Muscle of leg (tissue), 16 donors: ENCODE data around the gene TBC1D22A. TPM values are rescaled to one million over a fixed set of nuclear protein-coding genes. Genes with fewer than 3 reads are reported as not detected.

Experiments used
- DNase-seq: peaks from one replicate; pipeline ENCODE4 v3.0.0; 2013
- H3K27ac ChIP-seq: one replicate; pipeline ENCODE4 v1.5.1; 2013; ENCODE audit warnings: mild to moderate bottlenecking, low read length, control low read depth
- H3K27me3 ChIP-seq: one replicate; pipeline ENCODE4 v1.6.1; 2013; ENCODE audit warnings: low read length; ENCODE audit not compliant: control insufficient read depth, insufficient read depth
- H3K36me3 ChIP-seq: one replicate; pipeline ENCODE4 v1.6.1; 2013; ENCODE audit warnings: low read length; ENCODE audit not compliant: control insufficient read depth, insufficient read depth
- H3K4me1 ChIP-seq: one replicate; pipeline ENCODE4 v1.6.1; 2013; ENCODE audit warnings: low read length; ENCODE audit not compliant: control insufficient read depth, insufficient read depth
- H3K4me3 ChIP-seq: one replicate; pipeline ENCODE4 v1.5.1; 2013; ENCODE audit warnings: low read length, control low read depth
- H3K9me3 ChIP-seq: replicated peaks from 2 replicates; pipeline ENCODE4 v1.6.1; 2013; ENCODE audit warnings: low read depth, low read length; ENCODE audit not compliant: control insufficient read depth
- WGBS: methylation state at CpG from one replicate; pipeline ENCODE4 v1.1.5; 2013; ENCODE audit warnings: missing lambda C conversion rate; ENCODE audit not compliant: insufficient coverage; 5-methylcytosine and 5-hydroxymethylcytosine counted together
- long read RNA-seq, 11 donors: transcript quantifications; one replicate each; lab custom pipeline, GENCODE V29; 2026
- polyA plus RNA-seq, 8 donors: library from polyadenylated mRNA; unstranded; fragments of 120-200 nt; gene quantifications; one replicate each; pipeline versions ENCODE4 v1.2.1 to v1.2.3, GENCODE V29; 2013; ENCODE audit warnings: inconsistent platforms in 1 of 8, low replicate concordance in 1 of 8; ENCODE audit not compliant: insufficient read length in 8 of 8, insufficient read depth in 1 of 8
- total RNA-seq: library from RNA; stranded (reverse); fragments of 120-200 nt; gene quantifications from one replicate; pipeline ENCODE4 v1.2.4, GENCODE V29; 2013

Gene TBC1D22A, protein sequence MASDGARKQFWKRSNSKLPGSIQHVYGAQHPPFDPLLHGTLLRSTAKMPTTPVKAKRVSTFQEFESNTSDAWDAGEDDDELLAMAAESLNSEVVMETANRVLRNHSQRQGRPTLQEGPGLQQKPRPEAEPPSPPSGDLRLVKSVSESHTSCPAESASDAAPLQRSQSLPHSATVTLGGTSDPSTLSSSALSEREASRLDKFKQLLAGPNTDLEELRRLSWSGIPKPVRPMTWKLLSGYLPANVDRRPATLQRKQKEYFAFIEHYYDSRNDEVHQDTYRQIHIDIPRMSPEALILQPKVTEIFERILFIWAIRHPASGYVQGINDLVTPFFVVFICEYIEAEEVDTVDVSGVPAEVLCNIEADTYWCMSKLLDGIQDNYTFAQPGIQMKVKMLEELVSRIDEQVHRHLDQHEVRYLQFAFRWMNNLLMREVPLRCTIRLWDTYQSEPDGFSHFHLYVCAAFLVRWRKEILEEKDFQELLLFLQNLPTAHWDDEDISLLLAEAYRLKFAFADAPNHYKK
- total RNA-seq (8.0 TPM), polyA plus RNA-seq (10 to 100 TPM; 13.0 to 16.9 (median 15.7) TPM)
- long read RNA-seq, donor 1: 0 reads
- long read RNA-seq, donor 2: 0 reads
- long read RNA-seq, donor 3, partial matches to known transcripts: 0 of 2 reads
- long read RNA-seq, donor 3, other reads (novel, unspliced or antisense): 0 of 2 reads
- long read RNA-seq, donor 4, partial matches to known transcripts: 0 of 1 reads
- long read RNA-seq, donor 4, other reads (novel, unspliced or antisense): 0 of 1 reads
- long read RNA-seq, donor 5, transcript TBC1D22A-201 (13 exons, 3,787 nt): major isoform, 8 of 9 reads
- long read RNA-seq, donor 5, partial matches to known transcripts: 0 of 9 reads
- long read RNA-seq, donor 5, other reads (novel, unspliced or antisense): 0 of 9 reads
- long read RNA-seq, donor 6, partial matches to known transcripts: 0 of 6 reads
- long read RNA-seq, donor 6, other reads (novel, unspliced or antisense): 0 of 6 reads
- long read RNA-seq, donor 7, partial matches to known transcripts: 0 of 1 reads
- long read RNA-seq, donor 7, other reads (novel, unspliced or antisense): 0 of 1 reads
- long read RNA-seq, donor 8, partial matches to known transcripts: 0 of 1 reads
- long read RNA-seq, donor 8, other reads (novel, unspliced or antisense): 0 of 1 reads
- long read RNA-seq, donor 9, partial matches to known transcripts: 0 of 2 reads
- long read RNA-seq, donor 9, other reads (novel, unspliced or antisense): 0 of 2 reads
- long read RNA-seq, donor 10, partial matches to known transcripts: 0 of 7 reads
- long read RNA-seq, donor 10, other reads (novel, unspliced or antisense): 5 of 7 reads
- long read RNA-seq, donor 11: 0 reads

DNA sequence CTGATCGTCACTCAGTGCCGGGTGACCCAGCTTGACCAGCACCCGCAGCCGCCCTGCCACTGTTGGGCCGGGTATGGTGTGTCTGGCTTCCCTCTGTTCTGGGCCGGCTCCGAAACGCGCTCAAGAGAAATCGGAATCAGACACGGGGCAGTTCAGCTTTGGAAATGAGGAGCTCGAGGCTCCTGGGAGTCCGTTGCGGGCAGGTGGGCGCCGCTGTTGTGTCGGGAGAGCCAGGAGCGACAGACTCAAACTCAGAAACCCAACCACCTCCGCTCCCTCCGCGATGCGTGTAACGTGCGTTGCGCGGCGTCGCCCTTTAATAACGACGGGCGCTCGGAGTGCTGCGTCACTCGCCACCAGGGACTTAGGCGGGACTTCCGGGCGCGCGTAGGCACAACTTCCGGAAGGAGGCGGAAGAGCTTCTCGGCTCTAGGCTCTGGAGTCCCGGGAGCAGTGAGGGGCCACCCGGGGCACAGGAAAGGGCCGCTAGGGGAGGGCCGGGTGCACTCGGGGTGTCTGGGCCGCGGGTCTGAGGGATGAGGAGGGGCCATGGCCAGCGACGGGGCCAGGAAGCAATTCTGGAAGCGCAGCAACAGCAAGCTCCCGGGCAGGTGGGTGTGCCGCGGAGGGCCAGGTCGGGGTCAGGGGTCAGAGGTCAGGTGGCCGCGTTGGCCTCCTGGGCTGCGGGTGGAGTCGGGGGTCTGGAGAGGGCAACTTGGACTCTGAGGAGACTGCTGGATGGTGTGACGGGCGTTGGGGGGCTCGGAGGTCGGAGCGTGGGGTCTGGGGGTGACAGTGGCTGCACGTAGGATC lies at the start of gene TBC1D22A:
Gene TBC1D22A, plus strand, starts transcription at position 413 of the 813 bp plus-strand sequence. Its CDS starts 137 bp downstream, at position 550.
- H3K4me3 ChIP-seq: peak within 1 kb of the TSS; percentile 99
- H3K4me1 ChIP-seq: peaks cover 32% of the 10 kb centered on the region
- peak; percentile 98 for DNase-seq
- no peaks in the 10 kb centered on the region for H3K9me3 ChIP-seq
- peak within 1 kb of the TSS; percentile 93 for H3K27ac ChIP-seq
- peaks cover 3% of the 10 kb centered on the region for H3K36me3 ChIP-seq
- no peaks in the 10 kb centered on the region for H3K27me3 ChIP-seq
- 0% methylated on average over 56 of the region's 66 CpGs for WGBS

DNA sequence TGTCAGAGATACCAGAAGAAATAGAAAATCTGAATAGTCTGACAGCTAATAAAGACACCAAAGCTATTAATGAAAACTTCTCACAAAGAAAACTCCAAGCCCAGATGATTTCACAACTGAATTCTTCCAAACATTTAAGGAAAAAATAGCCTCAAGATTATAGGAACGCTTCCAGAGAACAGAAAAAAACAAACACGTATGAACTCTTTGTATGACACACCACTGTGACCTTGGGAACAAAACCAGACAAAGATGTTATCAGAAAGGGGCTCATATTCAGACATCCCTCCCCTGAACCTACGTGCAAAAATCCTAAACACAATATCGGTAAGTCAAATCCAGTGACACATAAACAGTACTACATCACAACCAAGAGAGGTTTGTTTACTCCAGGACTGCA lies 47.9 kb upstream of the TBC1D22A start:
- no peaks in the 10 kb centered on the region for H3K27me3 ChIP-seq
- no peaks in the 10 kb centered on the region for H3K9me3 ChIP-seq
- no peaks in the 10 kb centered on the region for H3K4me1 ChIP-seq
- no peak for DNase-seq
- no peak overlapping the region for H3K27ac ChIP-seq
- no peak overlapping the region for H3K4me3 ChIP-seq
- 61% methylated on average over 2 of the region's 4 CpGs for WGBS
- peaks cover 61% of the 10 kb centered on the region for H3K36me3 ChIP-seq

DNA sequence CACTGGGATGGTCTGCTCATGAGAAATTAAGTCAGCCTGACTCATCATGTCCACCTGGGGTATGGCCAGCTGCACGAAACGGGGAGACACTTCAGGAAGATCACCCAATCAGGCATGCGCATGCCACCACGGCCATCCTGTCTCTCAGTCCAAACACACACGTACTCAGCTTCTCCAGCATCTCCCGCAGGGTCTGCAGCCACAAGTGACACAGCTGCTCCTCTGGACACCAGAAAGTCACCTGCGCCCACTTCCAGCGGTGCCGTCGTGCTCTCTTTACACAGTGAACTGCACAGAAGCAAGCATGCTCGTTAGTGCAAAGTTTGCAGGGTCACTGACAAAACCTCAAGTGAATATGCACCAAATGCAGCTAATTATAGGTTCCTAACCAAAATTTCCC lies 42.5 kb upstream of the TBC1D22A start:
- 94% methylated on average over 9 of the region's 11 CpGs for WGBS
- Histone ChIP-seq H3K9me3 (no peaks in the 10 kb centered on the region), H3K27ac (no peak overlapping the region), H3K27me3 (no peaks in the 10 kb centered on the region), H3K36me3 (peaks cover 43% of the 10 kb centered on the region), H3K4me3 (no peak overlapping the region), H3K4me1 (peaks cover 5% of the 10 kb centered on the region)
- no peak for DNase-seq

DNA sequence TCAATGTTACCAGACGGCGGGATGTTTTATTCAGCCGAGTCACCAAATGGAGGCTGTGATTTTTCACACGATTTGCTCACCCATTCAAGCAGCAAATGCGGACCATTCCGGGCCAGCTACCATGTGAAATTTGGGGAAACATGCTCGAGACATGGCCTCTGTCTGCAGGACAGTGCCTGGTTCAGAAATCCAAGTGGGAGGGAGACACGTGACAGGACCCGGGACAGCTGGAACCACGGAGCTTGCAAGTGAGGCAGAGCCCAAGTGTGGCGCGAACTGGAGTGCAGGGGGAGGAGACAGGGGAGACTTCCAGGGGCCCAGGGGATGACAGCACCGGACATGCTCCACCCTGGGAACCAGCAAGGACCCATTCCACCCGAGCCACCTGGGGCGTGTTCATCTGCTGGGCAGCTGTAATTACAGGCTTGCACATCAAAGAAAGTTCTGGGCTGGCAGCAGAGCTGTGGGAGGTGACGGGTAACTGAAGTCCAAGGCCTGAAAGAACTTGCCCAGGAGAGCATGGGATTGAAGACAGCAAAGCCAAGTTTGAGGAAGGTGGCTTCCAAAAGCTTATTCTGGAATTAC lies 40.9 kb upstream of the TBC1D22A start:
- Histone ChIP-seq H3K36me3 (peaks cover 43% of the 10 kb centered on the region), H3K27ac (no peak overlapping the region), H3K4me1 (peaks cover 19% of the 10 kb centered on the region), H3K27me3 (no peaks in the 10 kb centered on the region), H3K4me3 (no peak overlapping the region), H3K9me3 (no peaks in the 10 kb centered on the region)
- DNase-seq: peak; percentile 40
- 76% methylated on average over 15 of the region's 16 CpGs for WGBS

DNA sequence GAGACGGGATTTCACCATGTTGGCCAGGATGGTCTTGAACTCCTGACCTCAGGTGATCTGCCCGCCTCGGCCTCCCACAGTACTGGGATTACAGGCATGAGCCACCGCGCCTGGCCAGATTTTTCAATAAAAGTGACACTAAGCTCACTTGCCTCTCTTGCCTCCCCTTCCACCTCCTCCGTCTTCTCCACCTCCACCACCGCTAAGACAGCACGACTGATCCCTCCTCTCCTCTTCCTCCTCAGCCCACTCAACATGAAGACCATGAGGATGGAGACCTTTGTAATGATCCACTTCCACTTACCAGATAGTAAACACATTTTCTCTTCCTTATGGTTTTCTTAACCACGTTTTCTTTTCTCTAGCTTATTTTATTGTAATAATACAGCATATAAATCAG lies 38.6 kb upstream of the TBC1D22A start:
- H3K36me3 ChIP-seq: peaks cover 36% of the 10 kb centered on the region
- H3K4me3 ChIP-seq: no peak overlapping the region
- H3K27ac ChIP-seq: no peak overlapping the region
- 91% methylated on average over 8 of the region's 9 CpGs for WGBS
- no peak for DNase-seq
- H3K9me3 ChIP-seq: no peaks in the 10 kb centered on the region
- H3K27me3 ChIP-seq: no peaks in the 10 kb centered on the region
- peaks cover 19% of the 10 kb centered on the region for H3K4me1 ChIP-seq

DNA sequence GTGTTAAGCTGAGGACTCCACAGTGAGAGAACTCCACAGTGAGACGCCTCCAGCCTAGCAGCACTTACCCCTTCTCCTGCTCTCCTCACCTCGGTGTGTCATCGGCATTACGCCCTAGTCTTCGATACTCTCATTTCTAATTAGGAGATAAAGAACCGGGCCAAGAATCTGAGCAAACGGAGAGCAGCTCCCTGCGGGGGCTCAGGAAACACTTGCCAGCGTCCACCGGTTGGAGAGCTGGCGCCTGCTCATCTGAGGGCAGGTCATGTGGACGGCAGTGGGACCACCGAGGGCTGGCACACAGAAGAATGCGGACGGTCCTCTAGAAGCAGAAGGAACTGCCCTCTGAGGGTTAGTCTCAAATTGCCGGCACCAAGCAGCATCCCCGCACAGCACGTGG lies 37.4 kb upstream of the TBC1D22A start:
- H3K27ac ChIP-seq: no peak overlapping the region
- peaks cover 27% of the 10 kb centered on the region for H3K36me3 ChIP-seq
- peaks cover 19% of the 10 kb centered on the region for H3K4me1 ChIP-seq
- H3K4me3 ChIP-seq: no peak overlapping the region
- no peaks in the 10 kb centered on the region for H3K9me3 ChIP-seq
- no peaks in the 10 kb centered on the region for H3K27me3 ChIP-seq
- no peak for DNase-seq
- WGBS: 79% methylated on average over 18 of the region's 18 CpGs

DNA sequence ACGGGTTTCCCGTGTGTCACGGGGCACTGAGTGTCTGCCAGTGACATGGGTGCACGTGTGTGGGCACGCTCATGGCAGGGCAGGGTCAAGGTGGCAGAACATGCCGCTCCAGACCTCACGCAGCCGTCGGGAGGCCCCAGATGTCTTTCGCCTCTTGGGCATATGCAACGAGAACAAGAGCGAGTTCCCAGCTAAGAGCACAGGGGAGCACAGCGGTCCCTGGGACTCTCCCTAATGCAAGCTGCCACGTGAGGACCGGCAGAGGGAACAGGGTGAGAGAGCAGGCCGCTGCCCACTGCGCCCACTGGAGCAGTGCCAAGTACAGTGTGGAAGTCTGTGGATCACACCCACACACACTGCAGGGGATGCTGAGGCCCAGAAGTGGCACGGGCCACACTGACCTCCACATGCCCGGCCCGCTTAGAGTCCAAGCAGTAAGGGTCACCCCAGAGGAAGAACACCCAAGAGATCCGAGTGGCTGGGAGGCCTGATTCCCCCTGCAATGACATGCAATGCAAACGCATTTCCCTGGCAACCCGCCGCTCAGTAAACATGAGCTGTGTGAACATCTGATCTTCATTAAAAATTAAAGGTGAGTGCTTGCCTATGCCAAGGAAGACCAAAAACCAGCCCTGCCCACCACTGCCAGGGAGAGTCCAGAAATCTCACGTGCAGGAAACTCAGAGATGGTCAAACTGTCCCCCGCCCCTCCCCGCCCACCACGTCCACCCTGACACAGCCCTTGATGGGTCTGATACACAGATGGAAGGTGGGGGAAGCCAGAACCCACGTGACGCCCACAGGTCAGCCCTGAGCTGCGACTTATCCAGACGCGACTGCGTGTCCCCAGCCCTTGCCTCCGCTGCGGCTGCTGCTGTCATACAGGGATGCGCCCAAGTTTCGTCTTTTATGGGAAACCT lies 36.1 kb upstream of the TBC1D22A start:
- no peak for DNase-seq
- Histone ChIP-seq H3K9me3 (no peaks in the 10 kb centered on the region), H3K4me1 (peaks cover 29% of the 10 kb centered on the region), H3K36me3 (peaks cover 25% of the 10 kb centered on the region), H3K4me3 (no peak overlapping the region), H3K27ac (no peak overlapping the region), H3K27me3 (no peaks in the 10 kb centered on the region)
- 69% methylated on average over 32 of the region's 38 CpGs for WGBS

DNA sequence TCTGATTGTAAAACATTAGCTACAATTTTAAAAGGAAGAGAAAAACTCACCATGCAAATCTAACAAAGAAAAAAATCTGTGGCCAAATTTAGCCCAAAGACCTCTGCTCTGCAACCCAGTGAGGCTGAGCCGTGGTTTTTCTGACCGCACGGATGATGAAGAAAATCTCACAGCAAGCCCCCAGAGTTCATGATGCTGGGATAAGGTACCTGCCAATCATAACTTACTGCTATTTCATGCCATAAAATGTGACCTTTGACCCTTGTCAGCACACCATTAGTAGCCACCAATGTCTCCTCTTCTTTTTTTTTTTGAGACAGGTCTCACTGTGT lies 35.5 kb upstream of the TBC1D22A start:
- Histone ChIP-seq H3K9me3 (no peaks in the 10 kb centered on the region), H3K4me3 (no peak overlapping the region), H3K27me3 (no peaks in the 10 kb centered on the region), H3K36me3 (peaks cover 27% of the 10 kb centered on the region), H3K4me1 (peaks cover 30% of the 10 kb centered on the region), H3K27ac (no peak overlapping the region)
- WGBS: 80% methylated on average over 3 of the region's 3 CpGs
- no peak for DNase-seq
